ENCODE measurements around the gene CZIB.

DNA sequence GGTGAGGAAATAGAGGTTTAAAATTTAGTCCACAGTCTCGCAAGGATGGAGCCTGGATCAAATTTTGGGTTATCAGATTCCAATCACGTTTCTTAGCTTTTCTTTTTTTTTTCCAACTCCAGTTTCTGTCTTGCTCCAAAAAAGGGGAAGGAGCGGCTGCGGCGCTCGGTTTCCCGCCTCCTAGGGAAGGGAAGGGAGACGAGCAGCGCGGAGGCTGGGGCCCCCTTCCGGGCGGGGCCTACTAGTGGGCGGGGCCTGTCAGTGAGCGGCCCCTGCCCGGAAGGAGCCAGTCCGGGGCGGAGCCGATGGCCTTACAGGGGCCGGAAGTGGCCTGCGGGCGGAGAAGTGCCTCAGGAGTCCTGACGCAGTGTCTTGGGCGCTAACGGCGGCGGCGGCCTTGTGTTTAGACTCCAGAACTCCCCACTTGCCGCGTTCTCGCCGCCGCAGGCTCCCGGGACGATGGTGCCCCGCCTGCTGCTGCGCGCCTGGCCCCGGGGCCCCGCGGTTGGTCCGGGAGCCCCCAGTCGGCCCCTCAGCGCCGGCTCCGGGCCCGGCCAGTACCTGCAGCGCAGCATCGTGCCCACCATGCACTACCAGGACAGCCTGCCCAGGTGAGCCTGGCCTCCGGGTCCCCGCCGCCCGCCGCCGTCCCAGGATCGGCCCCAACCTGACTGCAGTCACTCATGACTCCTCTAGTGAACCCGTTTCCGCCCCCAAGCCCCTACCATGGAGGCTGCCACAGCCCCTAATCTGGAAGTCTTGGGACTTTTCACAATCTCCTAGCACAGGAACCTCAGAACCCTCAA is 23.7 kb downstream of the CZIB start, which contains the start of gene CPT2:
- TF ChIP-seq EZH2phosphoT487 (IDR thresholded peaks at IDR 0.05; ENCODE audit: insufficient read depth, low read depth), result no peak
- TF ChIP-seq EZH2 (IDR thresholded peaks at IDR 0.05; ENCODE audit: insufficient read depth, poor library complexity, severe bottlenecking), result no peak
